HG03103 (cell line): ENCODE measurements around the gene PRKCA.

ENCODE experiments used
- ATAC-seq: cut with Tn5 transposase; IDR thresholded peaks from one replicate; pipeline ENCODE4 v1.9.1; 2021; ENCODE audit warnings: low read depth; ENCODE audit not compliant: unreplicated experiment

Gene PRKCA

GRCh38 chr17:66835476-66835875 lies 533.1 kb downstream of the PRKCA start:
- ATAC-seq, result no peak

- ATAC-seq, result no peak
Measured at GRCh38 chr17:66836063-66837005, 533.9 kb downstream of the PRKCA start.

DNA sequence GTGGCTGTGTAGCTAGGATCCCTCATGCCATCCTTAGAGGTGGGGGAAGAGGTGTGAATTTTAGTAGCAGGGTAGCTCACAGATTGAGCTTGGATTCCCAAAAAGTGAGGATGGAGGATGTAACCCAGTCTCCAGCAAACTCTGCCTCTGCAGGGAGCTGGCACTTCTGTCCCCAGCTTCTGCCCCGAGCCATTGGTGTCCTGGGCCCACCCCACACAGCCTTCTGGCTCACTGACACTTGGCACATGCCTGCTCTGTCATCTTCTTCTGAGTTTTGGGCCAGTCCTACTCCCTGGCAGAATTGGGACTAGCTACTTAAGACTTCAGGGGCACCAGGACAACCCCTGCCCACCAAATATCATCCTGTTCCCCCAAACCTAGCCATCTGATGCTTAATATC lies 534.8 kb downstream of the PRKCA start:
- no peak for ATAC-seq

- no peak for ATAC-seq
Measured at GRCh38 chr17:66837885-66838665, 535.7 kb downstream of the PRKCA start.

- ATAC-seq, result no peak
Measured at GRCh38 chr17:66839616-66840015, 537.2 kb downstream of the PRKCA start.

DNA sequence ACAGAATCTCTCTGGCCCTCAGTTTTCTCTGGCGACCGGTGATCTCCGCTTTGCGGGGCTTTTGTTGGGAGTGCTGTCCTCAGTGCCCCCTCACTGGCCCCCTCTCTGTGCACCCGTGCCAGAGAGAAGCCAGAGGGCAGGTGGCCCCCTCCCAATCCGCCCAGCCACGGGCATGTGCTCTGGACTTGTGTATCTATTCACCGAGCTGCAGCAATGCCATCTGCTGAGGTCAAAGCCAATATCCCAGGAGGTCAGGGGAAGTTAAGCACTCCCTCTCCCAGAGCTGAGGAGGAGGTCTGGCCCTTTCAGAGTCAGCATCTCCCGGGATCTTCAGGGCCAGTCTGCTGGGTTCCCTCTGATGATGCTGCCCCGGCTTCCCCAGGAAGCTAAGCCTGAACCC lies 537.6 kb downstream of the PRKCA start:
- ATAC-seq, result no peak

GRCh38 chr17:66841328-66841727 lies 538.9 kb downstream of the PRKCA start:
- ATAC-seq, result no peak

GRCh38 chr17:66841744-66842143 lies 539.3 kb downstream of the PRKCA start:
- ATAC-seq, result no peak

- no peak for ATAC-seq
Measured at GRCh38 chr17:66842505-66842904, 540.1 kb downstream of the PRKCA start.

DNA sequence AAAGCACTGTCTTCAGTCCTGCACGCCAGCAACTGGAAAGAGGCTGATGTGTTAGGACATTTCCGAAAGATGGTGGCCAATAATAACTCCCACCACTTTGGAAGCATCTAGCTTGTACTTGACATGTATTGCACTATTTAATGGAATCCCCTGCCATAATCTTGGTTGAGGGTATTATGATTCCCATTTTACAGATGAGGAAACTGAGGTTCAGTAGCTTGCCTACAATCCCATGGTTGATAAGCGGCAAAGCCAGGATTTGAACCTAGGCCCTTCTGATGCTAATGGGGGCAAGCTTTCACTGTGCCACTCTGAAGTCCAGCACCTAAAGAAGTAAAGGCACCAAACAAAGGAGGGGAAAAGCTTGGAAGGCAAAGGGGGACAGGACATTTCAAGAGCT lies 540.5 kb downstream of the PRKCA start:
- no peak for ATAC-seq

- ATAC-seq, result no peak
Measured at GRCh38 chr17:66843627-66844026, 541.2 kb downstream of the PRKCA start.

GRCh38 chr17:66847704-66848103 lies 545.3 kb downstream of the PRKCA start:
- no peak for ATAC-seq

DNA sequence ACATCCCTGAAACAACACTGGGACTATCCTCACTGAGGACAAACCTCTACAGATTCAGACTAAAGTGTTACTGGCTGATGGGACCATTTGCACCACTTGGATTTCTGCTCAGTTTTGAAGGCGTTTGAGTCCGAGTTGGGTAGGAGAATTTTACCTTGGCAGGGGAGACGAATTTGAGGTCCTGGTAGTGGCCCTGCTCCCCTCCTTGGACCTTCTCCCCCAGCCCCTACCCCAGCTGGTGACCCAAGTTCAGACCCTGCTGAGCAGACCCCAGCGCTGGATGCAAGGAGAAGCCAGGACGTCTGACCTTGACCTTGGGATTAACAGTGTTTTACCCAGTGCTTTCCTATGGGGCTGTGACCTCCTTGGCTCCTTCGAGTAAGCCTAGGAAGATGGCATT lies 546.1 kb downstream of the PRKCA start:
- ATAC-seq, result no peak

DNA sequence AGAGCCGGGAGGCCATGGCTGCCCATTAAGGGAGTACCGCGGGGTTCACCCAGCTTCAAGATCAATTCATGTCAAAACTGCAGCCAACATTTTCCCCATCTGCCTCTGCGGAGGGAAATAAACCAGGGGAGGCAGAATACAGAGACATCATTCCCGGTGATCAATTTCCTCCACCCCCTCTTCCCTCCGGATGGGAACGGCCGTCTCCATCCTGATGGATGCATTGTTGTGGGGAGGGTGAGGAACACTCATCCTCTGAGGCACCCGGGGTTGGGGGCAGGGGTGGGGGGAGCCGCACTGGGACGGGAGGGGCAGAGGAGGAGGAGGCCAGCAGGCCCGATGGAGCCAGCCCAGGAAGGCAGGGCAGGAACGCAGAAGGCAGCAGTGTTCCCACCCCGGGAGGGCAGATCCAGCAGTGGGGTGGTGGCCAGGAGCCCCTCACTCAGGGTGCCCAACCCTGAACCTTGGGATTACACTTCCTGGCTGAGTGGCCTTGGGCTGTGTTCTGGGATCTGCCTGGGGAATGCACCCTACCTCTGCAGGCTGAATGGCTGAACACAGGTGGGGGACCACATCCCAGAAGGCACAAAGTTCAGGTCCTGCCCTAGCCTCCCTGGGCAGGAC lies 546.7 kb downstream of the PRKCA start:
- no peak for ATAC-seq

DNA sequence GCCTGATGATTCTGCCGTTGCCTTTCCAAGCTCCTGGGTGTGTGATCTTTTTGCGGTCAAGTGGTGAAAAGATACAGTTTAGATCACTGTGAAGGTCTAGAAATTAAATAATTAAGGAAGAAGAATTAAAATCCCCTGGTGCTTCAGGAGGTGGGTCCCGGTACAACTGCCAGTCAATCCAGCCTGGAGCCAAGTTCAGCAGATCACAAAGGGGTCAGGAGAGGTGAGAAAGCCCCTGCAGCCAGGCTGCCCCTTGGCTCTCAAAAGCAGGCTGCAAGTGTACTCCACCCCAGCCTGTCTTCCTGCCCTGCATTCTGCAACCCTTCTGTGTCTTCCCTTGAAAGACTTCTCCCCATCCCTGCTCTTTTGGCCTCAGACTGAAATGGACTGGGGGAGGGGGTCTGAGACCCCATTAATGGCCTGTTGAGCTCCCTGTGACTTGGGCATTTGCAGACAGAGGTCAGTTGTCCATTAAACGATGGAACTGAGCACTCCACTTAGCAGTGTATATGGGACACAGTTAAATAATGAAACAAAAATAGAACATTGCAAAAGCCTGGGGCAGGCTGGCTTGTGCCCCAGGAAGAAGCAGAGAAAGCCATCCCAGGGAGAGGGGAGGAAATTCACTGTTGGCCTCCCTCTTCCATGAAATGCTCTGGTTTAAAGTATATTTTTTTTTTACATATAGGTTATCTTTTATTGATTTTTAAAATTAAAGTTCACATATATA lies 547.6 kb downstream of the PRKCA start:
- no peak for ATAC-seq

DNA sequence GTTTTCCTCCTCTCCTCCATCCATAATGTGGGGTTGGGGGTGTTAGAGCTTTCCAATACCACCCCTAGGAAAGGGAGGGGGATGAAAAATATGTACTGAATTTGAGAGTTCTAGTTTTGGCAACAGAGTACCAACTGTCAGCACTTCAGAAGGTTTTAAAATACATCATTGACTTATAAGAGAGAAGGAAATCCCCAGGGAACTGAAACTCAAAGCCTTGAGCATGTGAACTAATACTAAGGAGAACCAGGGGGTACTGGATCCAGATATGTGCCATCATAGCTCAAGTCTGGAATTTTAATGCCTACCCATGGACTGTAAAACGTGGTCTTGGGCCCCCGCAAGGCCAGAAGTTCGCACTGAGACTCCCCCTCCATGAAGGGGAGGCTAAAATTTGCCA lies 548.3 kb downstream of the PRKCA start:
- no peak for ATAC-seq

- ATAC-seq, result no peak
Measured at GRCh38 chr17:66855204-66855603, 552.8 kb downstream of the PRKCA start.

GRCh38 chr17:66858226-66859083 lies 556.0 kb downstream of the PRKCA start:
- no peak for ATAC-seq

DNA sequence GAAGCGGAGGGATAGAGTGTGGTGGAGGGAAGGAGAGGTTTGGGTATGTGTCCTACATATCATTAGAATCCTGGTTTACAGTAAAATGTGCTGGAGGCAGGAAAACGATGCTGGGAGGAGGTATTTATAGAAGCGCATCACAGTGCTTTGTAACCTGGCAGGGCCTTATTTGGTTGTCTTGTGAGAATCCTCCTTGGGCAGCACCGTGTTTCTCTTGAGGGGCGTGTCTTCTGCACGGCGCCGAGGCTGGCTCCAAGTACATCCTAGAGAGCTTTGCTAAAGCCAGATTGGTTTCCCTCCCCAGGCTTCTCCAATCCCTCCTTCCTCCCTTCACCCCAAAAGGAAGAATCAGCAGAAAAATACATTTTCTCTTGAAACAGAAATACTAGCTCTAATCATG lies 556.9 kb downstream of the PRKCA start:
- no peak for ATAC-seq

GRCh38 chr17:66860204-66860603 lies 557.8 kb downstream of the PRKCA start:
- no peak for ATAC-seq
